Measurements from ENCODE around the gene FAM124B.

FAM124B gene

DNA sequence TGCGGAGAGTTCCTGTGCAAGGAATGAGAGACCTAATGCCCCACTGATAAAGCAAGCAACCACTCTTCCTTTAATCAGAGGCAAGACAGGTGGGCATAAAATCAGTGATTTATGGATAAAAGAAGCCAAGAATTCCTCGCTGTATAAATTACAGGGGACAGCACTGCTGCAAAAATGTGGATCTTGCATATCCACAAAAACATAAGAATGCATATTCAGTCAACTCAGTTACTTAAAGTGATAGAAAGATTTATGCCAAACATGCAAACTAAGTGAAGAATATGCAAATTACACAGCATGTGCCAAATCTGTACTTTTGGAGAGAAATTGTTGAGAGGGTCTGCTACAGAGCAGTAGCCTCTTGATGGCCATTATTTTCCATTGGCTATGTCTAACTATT lies 67.2 kb downstream of the FAM124B start:
- no peak for DNase-seq

DNA sequence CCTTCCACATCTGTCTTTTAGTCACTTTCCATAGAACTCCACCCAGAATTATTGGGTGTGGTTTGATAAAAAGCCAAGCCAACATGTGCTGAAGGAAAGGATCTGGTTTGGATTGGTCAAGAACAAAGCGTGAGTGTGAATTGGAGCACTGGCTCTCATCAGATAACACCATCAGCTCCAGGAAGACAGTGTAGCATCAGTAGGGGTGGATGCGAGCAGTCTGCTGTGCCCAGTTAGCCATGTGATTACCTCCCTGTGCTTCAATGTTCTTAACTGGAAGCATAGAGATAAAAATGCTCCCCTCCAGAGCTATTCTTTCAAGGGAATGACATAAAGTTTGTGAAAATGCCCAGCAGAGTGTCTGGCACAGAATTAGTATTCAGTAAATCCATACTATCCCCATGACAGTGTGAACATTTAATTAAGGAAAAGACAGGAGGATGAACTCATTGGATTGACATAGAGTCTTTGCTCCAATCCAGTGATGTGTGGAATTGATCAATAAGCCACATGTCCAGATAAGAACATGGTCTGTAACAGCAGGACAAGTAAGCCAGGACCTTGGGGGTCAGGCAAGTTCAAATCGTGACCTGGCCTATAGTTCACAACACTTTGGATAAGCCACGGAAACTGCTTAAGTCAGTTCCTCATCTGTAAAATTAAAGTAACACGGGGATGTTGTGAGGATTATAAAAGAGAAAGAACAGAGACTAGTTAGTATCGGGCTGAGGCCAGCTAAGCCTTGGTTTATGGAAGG lies 68.0 kb downstream of the FAM124B start:
- DNase-seq, result no peak

DNA sequence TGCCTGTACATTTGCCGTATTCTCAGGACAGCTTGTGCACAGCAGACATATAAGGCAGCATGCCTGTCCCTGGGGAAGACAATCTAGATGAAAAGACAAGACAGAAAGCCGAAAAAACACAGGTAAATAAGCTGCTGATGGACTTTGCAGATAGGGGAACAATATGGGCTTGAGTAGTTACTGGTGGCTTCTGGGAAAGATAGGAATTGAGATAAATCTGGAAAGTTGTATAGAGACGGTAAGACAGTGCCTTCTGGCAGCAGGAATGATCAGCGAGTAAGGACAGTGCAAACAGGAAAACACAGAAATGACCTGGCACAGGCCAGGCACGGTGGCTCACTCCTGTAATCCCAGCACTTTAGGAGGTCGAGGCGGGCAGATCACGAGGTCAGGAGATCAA lies 70.2 kb downstream of the FAM124B start:
- DNase-seq, result no peak

DNA sequence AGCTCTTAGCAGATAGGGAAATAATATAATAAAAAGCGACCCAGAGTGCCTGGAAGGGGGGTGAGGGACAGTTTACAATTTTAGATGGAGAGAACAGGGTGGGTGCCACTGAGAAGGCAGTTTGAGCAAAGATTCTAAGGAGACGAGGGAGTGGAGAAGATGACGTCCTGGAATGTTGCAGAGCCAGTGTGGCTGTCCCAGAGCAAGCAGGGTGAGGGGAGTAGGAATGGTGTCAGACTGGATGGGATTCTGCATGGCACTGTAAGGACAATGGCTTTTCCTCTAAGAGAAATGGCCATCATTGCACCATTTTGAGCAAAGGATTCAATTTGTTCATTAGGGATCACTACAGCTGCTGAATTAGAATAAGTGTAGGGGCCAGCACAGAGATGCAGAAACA lies 73.1 kb downstream of the FAM124B start:
- no peak for DNase-seq

Data from suppressor macrophage treated with lipopolysaccharide for 1 hour (primary cell).